Right lobe of liver (tissue), 6 donors: ENCODE results near the gene SEMA5B. TPM values are rescaled to one million over a fixed set of nuclear protein-coding genes. Genes with fewer than 3 reads are reported as not detected.

Source experiments
- ATAC-seq, 4 donors: fragments of 200-7000 bp; cut with Tn5 transposase; one replicate each; pipeline ENCODE4 v1.9.1; 2020; ENCODE audit warnings: mild to moderate bottlenecking in 4 of 4, moderate library complexity in 4 of 4
- DNase-seq, 3 donors: peaks; one replicate each; pipeline ENCODE4 v3.0.0-alpha.2; 2020
- H3K27ac ChIP-seq, 3 donors: fragments of 200-600 bp; one replicate each; pipeline ENCODE4 v1.8.0; 2022
- H3K27me3 ChIP-seq, 2 donors: fragments of 200-600 bp; one replicate each; pipeline ENCODE4 v1.8.0; 2022
- H3K36me3 ChIP-seq, 4 donors: fragments of 200-600 bp; sonication (generic) in 1 of 4; one replicate each; pipeline versions ENCODE4 v1.5.1 to v1.8.0; 2017 to 2022; ENCODE audit warnings: control low read depth in 1 of 4
- H3K4me1 ChIP-seq, 4 donors: fragments of 200-600 bp; sonication (generic) in 1 of 4; one replicate each; pipeline versions ENCODE4 v1.5.1 to v1.8.0; 2017 to 2022; ENCODE audit warnings: control low read depth in 1 of 4
- H3K4me3 ChIP-seq, 3 donors: fragments of 200-600 bp; one replicate each; pipeline ENCODE4 v1.8.0; 2022
- H3K9me3 ChIP-seq, 4 donors: fragments of 200-600 bp; sonication (generic) in 1 of 4; one replicate each; pipeline versions ENCODE4 v1.5.1 to v1.8.0; 2017 to 2022; ENCODE audit warnings: control low read depth in 1 of 4
- CTCF ChIP-seq, 4 donors: fragments of 200-600 bp in 3 of 4; fragments of 450-650 bp in 1 of 4; IDR thresholded peaks; one replicate each; pipeline versions ENCODE4 v1.5.1 to v1.8.0; 2016 to 2022; ENCODE audit warnings: antibody characterized with exemption in 4 of 4, mild to moderate bottlenecking in 2 of 4
- POLR2A ChIP-seq: fragments of 450-650 bp; IDR thresholded peaks from one replicate; pipeline ENCODE4 v1.6.1; 2017; ENCODE audit warnings: antibody characterized with exemption, mild to moderate bottlenecking
- WGBS: methylation state at CpG from one replicate; pipeline ENCODE4 v1.1.6; 2018; ENCODE audit warnings: low coverage, low lambda C conversion rate; ENCODE audit not compliant: insufficient coverage; ENCODE audit errors: missing lambda C conversion rate; 5-methylcytosine and 5-hydroxymethylcytosine counted together
- intact Hi-C, 2 donors: fragments of 100-400 bp; cut with DNase I; formaldehyde crosslinking; loops; one replicate each; pipeline versions ENCODE4 v1.11.2 to v1.14.1; 2022
- total RNA-seq, 6 experiments: library from RNA; depleted of rRNA in 2 of 6; stranded (reverse); fragments of >200 nt in 2 of 6; fragmentation: NEBNext Ultra II Directional in 3 of 6; extraction: Animal tissue kit (Norgen Biotek cat#: 25700) in 3 of 6; gene quantifications; one replicate each; pipeline versions ENCODE4 v1.1.0 to v1.2.4, GENCODE V29; 2016 to 2023
- donor health status: DM: no; HTN: yes; CAD: no.
- donor health status: DM: no; HTN: no; CAD: no.
- donor health status: DM: no; HTN: no; CAD: no.
- donor health status: DM: no; HTN: yes; CAD: no.
- donor health status: DM: no; HTN: yes; CAD: no.

Gene SEMA5B
- total RNA-seq, 6 experiments from 2014 or later = 0.12 to 0.65 (median 0.25) TPM

- no peak for TF ChIP-seq POLR2A
- no peak for TF ChIP-seq CTCF (IDR thresholded peaks at IDR 0.05)
- H3K4me1 ChIP-seq = peaks cover 0 to 11% (median 0%) of the 10 kb centered on the region in 4 donors
- no peaks in the 10 kb centered on the region for H3K36me3 ChIP-seq
- H3K9me3 ChIP-seq = no peaks in the 10 kb centered on the region
- no peaks in the 10 kb centered on the region for H3K27me3 ChIP-seq
- DNase-seq = no peak
- no peak overlapping the region for H3K4me3 ChIP-seq
- intact Hi-C loops = no loop called here
- H3K27ac ChIP-seq = no peak overlapping the region
- no peak for ATAC-seq
Observed at GRCh38 chr3:123038751-123039150, 11.2 kb upstream of the SEMA5B start.

- Histone ChIP-seq H3K4me1 (peaks cover 0 to 11% (median 0%) of the 10 kb centered on the region in 4 donors), H3K9me3 (no peaks in the 10 kb centered on the region), H3K4me3 (no peak overlapping the region), H3K27me3 (no peaks in the 10 kb centered on the region), H3K36me3 (no peaks in the 10 kb centered on the region), H3K27ac (no peak overlapping the region)
- 80% methylated on average over 4 of the region's 5 CpGs for WGBS
- DNase-seq (no peak), ATAC-seq (no peak)
- TF ChIP-seq POLR2A (no peak), CTCF (IDR thresholded peaks at IDR 0.05) (no peak)
- intact Hi-C loops = no loop called here
Observed at GRCh38 chr3:123037015-123037375, 9.4 kb upstream of the SEMA5B start.

GRCh38 chr3:123036352-123037014 lies 8.9 kb upstream of the SEMA5B start:
- no peak overlapping the region for H3K4me3 ChIP-seq
- H3K27ac ChIP-seq = no peak overlapping the region
- no peaks in the 10 kb centered on the region for H3K27me3 ChIP-seq
- intact Hi-C loops = no loop called here
- no peaks in the 10 kb centered on the region for H3K9me3 ChIP-seq
- H3K4me1 ChIP-seq = peaks cover 0 to 11% (median 0%) of the 10 kb centered on the region in 4 donors
- ATAC-seq (peak; percentile 65 to 81 (median 74)), DNase-seq (no peak)
- 33% methylated on average over 8 of the region's 8 CpGs for WGBS
- no peak for TF ChIP-seq POLR2A
- peak in 2 of 4 donors; percentile 17 to 20 for TF ChIP-seq CTCF (IDR thresholded peaks at IDR 0.05)
- H3K36me3 ChIP-seq = no peaks in the 10 kb centered on the region

- Histone ChIP-seq H3K9me3 (no peaks in the 10 kb centered on the region), H3K4me3 (no peak overlapping the region), H3K4me1 (peaks cover 0 to 11% (median 0%) of the 10 kb centered on the region in 4 donors), H3K36me3 (no peaks in the 10 kb centered on the region), H3K27ac (no peak overlapping the region), H3K27me3 (no peaks in the 10 kb centered on the region)
- intact Hi-C loops = no loop called here
- TF ChIP-seq CTCF (IDR thresholded peaks at IDR 0.05) = no peak
- TF ChIP-seq POLR2A = no peak
- DNase-seq = no peak
- WGBS = 91% methylated on average over 3 of the region's 3 CpGs
- ATAC-seq = no peak
Observed at GRCh38 chr3:123034996-123035395, 7.4 kb upstream of the SEMA5B start.
